HG02870 (cell line): ENCODE measurements around the gene CAMKMT.

Source experiments
- ATAC-seq: cut with Tn5 transposase; IDR thresholded peaks from one replicate; pipeline ENCODE4 v1.9.1; 2021; ENCODE audit warnings: mild to moderate bottlenecking, moderate library complexity; ENCODE audit not compliant: unreplicated experiment

CAMKMT gene

GRCh38 chr2:44361330-44362206 is at the start of gene CAMKMT, which contains the start of gene PREPL:
Gene CAMKMT (plus strand): TSS chr2:44361947.
Gene PREPL (minus strand): TSS chr2:44361494. CDS start chr2:44346342, 15,152 bp downstream.
- ATAC-seq = peak; percentile 80

- no peak for ATAC-seq
Measured at GRCh38 chr2:44314362-44314761, 47.4 kb upstream of the CAMKMT start.

GRCh38 chr2:44315945-44316344 is 45.8 kb upstream of the CAMKMT start:
- ATAC-seq = no peak

- no peak for ATAC-seq
Measured at GRCh38 chr2:44320832-44321231, 40.9 kb upstream of the CAMKMT start.

- no peak for ATAC-seq
Measured at GRCh38 chr2:44321360-44321759, 40.4 kb upstream of the CAMKMT start.

- no peak for ATAC-seq
Measured at GRCh38 chr2:44324971-44325426, 36.7 kb upstream of the CAMKMT start.

- no peak for ATAC-seq
Measured at GRCh38 chr2:44325897-44326296, 35.9 kb upstream of the CAMKMT start.

GRCh38 chr2:44326548-44327264 is 35.0 kb upstream of the CAMKMT start:
- no peak for ATAC-seq

- no peak for ATAC-seq
Measured at GRCh38 chr2:44328750-44329149, 33.0 kb upstream of the CAMKMT start.

- ATAC-seq = no peak
Measured at GRCh38 chr2:44329343-44329742, 32.4 kb upstream of the CAMKMT start.

GRCh38 chr2:44330801-44331200 is 30.9 kb upstream of the CAMKMT start:
- no peak for ATAC-seq

GRCh38 chr2:44333994-44334393 is 27.8 kb upstream of the CAMKMT start:
- no peak for ATAC-seq

GRCh38 chr2:44335806-44336538 is 25.8 kb upstream of the CAMKMT start:
- no peak for ATAC-seq

- no peak for ATAC-seq
Measured at GRCh38 chr2:44342854-44343253, 18.9 kb upstream of the CAMKMT start.

GRCh38 chr2:44347526-44347925 is 14.2 kb upstream of the CAMKMT start:
- ATAC-seq = no peak

- no peak for ATAC-seq
Measured at GRCh38 chr2:44348400-44348799, 13.3 kb upstream of the CAMKMT start.

GRCh38 chr2:44349506-44349905 is 12.2 kb upstream of the CAMKMT start:
- no peak for ATAC-seq

GRCh38 chr2:44351088-44351487 is 10.7 kb upstream of the CAMKMT start:
- ATAC-seq = no peak

- ATAC-seq = no peak
Measured at GRCh38 chr2:44351676-44352075, 10.1 kb upstream of the CAMKMT start.

- ATAC-seq = no peak
Measured at GRCh38 chr2:44352510-44352909, 9.2 kb upstream of the CAMKMT start.

- no peak for ATAC-seq
Measured at GRCh38 chr2:44354761-44355160, 7.0 kb upstream of the CAMKMT start.
